SJSA1 (cell line): ENCODE data around the gene VLDLR. TPM values are rescaled to one million over a fixed set of nuclear protein-coding genes. Genes with fewer than 3 reads are reported as not detected.
"Not testable (repeated sequence)": the region's sequence is repeated elsewhere in the genome, so short reads cannot be mapped to it uniquely, and the experiment has no call there.

Source experiments
- DNase-seq, 2 experiments: peaks; one replicate each; pipeline ENCODE4 v3.0.0-alpha.2; 2015 to 2020; ENCODE audit warnings: low spot score in 2 of 2, low read depth in 1 of 2
- H3K27ac ChIP-seq: fragments of 250-450 bp; sonication (Bioruptor Pico); 2 replicates; pipeline ENCODE4 v1.5.1; 2020; ENCODE audit warnings: mild to moderate bottlenecking, moderate library complexity
- H3K27me3 ChIP-seq: fragments of 250-450 bp; sonication (Bioruptor Pico); replicated peaks from 2 replicates; pipeline ENCODE4 v1.5.1; 2020; ENCODE audit warnings: mild to moderate bottlenecking, moderate library complexity
- H3K36me3 ChIP-seq: fragments of 250-450 bp; sonication (Bioruptor Pico); 2 replicates; pipeline ENCODE4 v1.5.1; 2020; ENCODE audit warnings: mild to moderate bottlenecking
- H3K4me1 ChIP-seq: fragments of 250-450 bp; sonication (Bioruptor Pico); replicated peaks from 2 replicates; pipeline ENCODE4 v1.6.1; 2021; ENCODE audit warnings: mild to moderate bottlenecking
- H3K4me3 ChIP-seq: fragments of 250-450 bp; sonication (Bioruptor Pico); 2 replicates; pipeline ENCODE4 v1.5.1; 2020; ENCODE audit warnings: mild to moderate bottlenecking
- H3K9me3 ChIP-seq: fragments of 250-450 bp; sonication (Bioruptor Pico); replicated peaks from 2 replicates; pipeline ENCODE4 v1.5.1; 2020; ENCODE audit warnings: mild to moderate bottlenecking
- total RNA-seq: library from RNA; depleted of rRNA; stranded (reverse); fragments of >200 nt; shearing (Covaris generic); gene quantifications from 2 replicates; pipeline ENCODE4 v1.2.3, GENCODE V29; 2014; rRNA removed

Gene VLDLR
- total RNA-seq, 1 experiment from 2014 or later, result 1.1 TPM

- DNase-seq, result no peak
- Histone ChIP-seq H3K27ac (no peak overlapping the region), H3K4me3 (no peak overlapping the region), H3K4me1 (no peaks in the 10 kb centered on the region), H3K27me3 (no peaks in the 10 kb centered on the region), H3K36me3 (no peaks in the 10 kb centered on the region), H3K9me3 (no peaks in the 10 kb centered on the region)
These were observed 69.6 kb downstream of the VLDLR start for GRCh38 chr9:2691212-2691611.

- Histone ChIP-seq H3K9me3 (no peaks in the 10 kb centered on the region), H3K36me3 (no peaks in the 10 kb centered on the region), H3K4me3 (no peak overlapping the region), H3K27me3 (no peaks in the 10 kb centered on the region), H3K4me1 (no peaks in the 10 kb centered on the region), H3K27ac (no peak overlapping the region)
- no peak for DNase-seq
These were observed 70.0 kb downstream of the VLDLR start for GRCh38 chr9:2691626-2692025.

GRCh38 chr9:2693056-2693455 is 71.5 kb downstream of the VLDLR start:
- Histone ChIP-seq H3K27ac (no peak overlapping the region), H3K4me1 (no peaks in the 10 kb centered on the region)
- DNase-seq, result no peak

GRCh38 chr9:2697492-2697891 is 75.9 kb downstream of the VLDLR start:
- Histone ChIP-seq H3K36me3 (no peaks in the 10 kb centered on the region), H3K27ac (no peak overlapping the region), H3K27me3 (no peaks in the 10 kb centered on the region), H3K4me3 (no peak overlapping the region), H3K9me3 (no peaks in the 10 kb centered on the region), H3K4me1 (no peaks in the 10 kb centered on the region)
- DNase-seq, result no peak

More at GRCh38 chr9:2693056-2693455, 71.5 kb downstream of the VLDLR start:
- Histone ChIP-seq H3K27me3 (no peaks in the 10 kb centered on the region), H3K36me3 (no peaks in the 10 kb centered on the region), H3K4me3 (no peak overlapping the region), H3K9me3 (no peaks in the 10 kb centered on the region)

GRCh38 chr9:2700398-2700797 is 78.8 kb downstream of the VLDLR start:
- Histone ChIP-seq H3K4me3 (no peak overlapping the region), H3K27ac (no peak overlapping the region), H3K27me3 (no peaks in the 10 kb centered on the region), H3K9me3 (no peaks in the 10 kb centered on the region), H3K36me3 (no peaks in the 10 kb centered on the region), H3K4me1 (no peaks in the 10 kb centered on the region)
- DNase-seq, result no peak

GRCh38 chr9:2700909-2701550 is 79.4 kb downstream of the VLDLR start:
- no peaks in the 10 kb centered on the region for H3K9me3 ChIP-seq
- DNase-seq, result no peak

GRCh38 chr9:2704504-2704903 is 82.9 kb downstream of the VLDLR start:
- no peak for DNase-seq
- no peaks in the 10 kb centered on the region for H3K27me3 ChIP-seq
- H3K4me1 ChIP-seq, result no peaks in the 10 kb centered on the region
- H3K36me3 ChIP-seq, result no peaks in the 10 kb centered on the region
- no peak overlapping the region for H3K27ac ChIP-seq
- H3K9me3 ChIP-seq, result no peaks in the 10 kb centered on the region
- no peak overlapping the region for H3K4me3 ChIP-seq

More at GRCh38 chr9:2700909-2701550, 79.4 kb downstream of the VLDLR start:
- no peak overlapping the region for H3K4me3 ChIP-seq
- H3K36me3 ChIP-seq, result no peaks in the 10 kb centered on the region
- no peaks in the 10 kb centered on the region for H3K4me1 ChIP-seq
- no peak overlapping the region for H3K27ac ChIP-seq
- no peaks in the 10 kb centered on the region for H3K27me3 ChIP-seq

GRCh38 chr9:2707256-2707655 is 85.7 kb downstream of the VLDLR start:
- not testable (repeated sequence) for H3K36me3 ChIP-seq, H3K4me1 ChIP-seq, H3K27ac ChIP-seq, H3K4me3 ChIP-seq, H3K27me3 ChIP-seq, DNase-seq, H3K9me3 ChIP-seq

Other genes with a start within 250 kb of the VLDLR start
- gene KCNV2, start 95.7 kb downstream of the VLDLR start, total RNA-seq, result not detected in 2 replicates
- gene PUM3, start 222.3 kb downstream of the VLDLR start, total RNA-seq, result 58.0 and 62.9 TPM in 2 replicates